Measurements from ENCODE around the gene CPT1C.

The CPT1C gene

GRCh38 chr19:49755956-49756355, 65.0 kb downstream of the CPT1C start:
- no peak for DNase-seq (ENCODE audit: low read depth in 1 of 2, low spot score in 1 of 2)

- no peak for DNase-seq (ENCODE audit: low read depth in 1 of 2, low spot score in 1 of 2)
Measured at GRCh38 chr19:49758292-49758691, 67.4 kb downstream of the CPT1C start.

GRCh38 chr19:49761249-49761624, 70.3 kb downstream of the CPT1C start:
- no peak for DNase-seq (ENCODE audit: low read depth in 1 of 2, low spot score in 1 of 2)

- no peak for DNase-seq (ENCODE audit: low read depth in 1 of 2, low spot score in 1 of 2)
Measured at GRCh38 chr19:49761625-49762311, 70.9 kb downstream of the CPT1C start.

GRCh38 chr19:49763230-49763629, 72.3 kb downstream of the CPT1C start, which contains the start of gene TSKS:
TSS of gene TSKS (minus strand) at chr19:49763306. CDS start at chr19:49763247, 59 bp downstream.
- DNase-seq (ENCODE audit: low read depth in 1 of 2, low spot score in 1 of 2): no peak
